Activated T-cell treated with anti-CD3 and anti-CD28 coated beads for 48 hours (primary cell): ENCODE results near the gene LCT.
"Not testable (repeated sequence)": the region's sequence is repeated elsewhere in the genome, so short reads cannot be mapped to it uniquely, and the experiment has no call there.

Experiments used
- DNase-seq: peaks from one replicate; pipeline ENCODE4 v3.0.0-alpha.2; 2020; ENCODE audit warnings: low read depth

LCT gene

GRCh38 chr2:135797497-135798274, 39.3 kb downstream of the LCT start:
- peak; percentile 73 for DNase-seq

GRCh38 chr2:135796606-135797005, 40.4 kb downstream of the LCT start:
- no peak for DNase-seq

- DNase-seq: not testable (repeated sequence)
Observed at GRCh38 chr2:135795641-135796040, 41.3 kb downstream of the LCT start.

GRCh38 chr2:135792401-135793150, 44.4 kb downstream of the LCT start:
- no peak for DNase-seq

GRCh38 chr2:135791418-135792190, 45.4 kb downstream of the LCT start:
- no peak for DNase-seq

GRCh38 chr2:135790423-135790822, 46.6 kb downstream of the LCT start:
- no peak for DNase-seq

- no peak for DNase-seq
Observed at GRCh38 chr2:135786823-135787222, 50.2 kb downstream of the LCT start.

- no peak for DNase-seq
Observed at GRCh38 chr2:135785032-135785431, 52.0 kb downstream of the LCT start.

- DNase-seq: no peak
Observed at GRCh38 chr2:135783439-135783838, 53.5 kb downstream of the LCT start.

- DNase-seq: no peak
Observed at GRCh38 chr2:135782231-135782630, 54.8 kb downstream of the LCT start.

- no peak for DNase-seq
Observed at GRCh38 chr2:135776367-135776766, 60.6 kb downstream of the LCT start.

GRCh38 chr2:135775420-135775819, 61.6 kb downstream of the LCT start:
- DNase-seq: no peak

GRCh38 chr2:135773917-135774316, 63.1 kb downstream of the LCT start:
- DNase-seq: no peak

- DNase-seq: no peak
Observed at GRCh38 chr2:135773319-135773718, 63.7 kb downstream of the LCT start.

GRCh38 chr2:135768863-135769262, 68.1 kb downstream of the LCT start:
- no peak for DNase-seq

- no peak for DNase-seq
Observed at GRCh38 chr2:135762530-135762929, 74.5 kb downstream of the LCT start.

GRCh38 chr2:135762022-135762421, 75.0 kb downstream of the LCT start:
- DNase-seq: no peak

GRCh38 chr2:135756692-135757091, 80.3 kb downstream of the LCT start:
- DNase-seq: no peak

- no peak for DNase-seq
Observed at GRCh38 chr2:135755573-135755972, 81.4 kb downstream of the LCT start.

- DNase-seq: no peak
Observed at GRCh38 chr2:135745545-135745944, 91.4 kb downstream of the LCT start.

- DNase-seq: peak; percentile 8
Observed at GRCh38 chr2:135744760-135745314, 92.1 kb downstream of the LCT start.

- no peak for DNase-seq
Observed at GRCh38 chr2:135743860-135744259, 93.1 kb downstream of the LCT start.
